ENCODE results near the gene ELOVL6.
"Not testable (repeated sequence)": the region's sequence is repeated elsewhere in the genome, so short reads cannot be mapped to it uniquely, and the experiment has no call there.

Gene ELOVL6

GRCh38 chr4:110197529-110198042 is 829 bp downstream of the ELOVL6 start:
- no peak for FAIRE-seq

GRCh38 chr4:110196871-110197528 is 1.4 kb downstream of the ELOVL6 start:
- DNase-seq (ENCODE audit: insufficient read length, low spot score) (no peak), FAIRE-seq (peak; percentile 83)

More at GRCh38 chr4:110197529-110198042, 829 bp downstream of the ELOVL6 start:
- peak; percentile 13 for DNase-seq (ENCODE audit: insufficient read length, low spot score)

GRCh38 chr4:110196206-110196870 is 2.1 kb downstream of the ELOVL6 start:
- no peak for DNase-seq (ENCODE audit: insufficient read length, low spot score)
- FAIRE-seq: peak; percentile 14

GRCh38 chr4:110195561-110196205 is 2.7 kb downstream of the ELOVL6 start:
- no peak for DNase-seq (ENCODE audit: insufficient read length, low spot score)
- FAIRE-seq: peak; percentile 80

GRCh38 chr4:110193822-110194761 is 4.3 kb downstream of the ELOVL6 start:
- FAIRE-seq: peak; percentile 97
- DNase-seq (ENCODE audit: insufficient read length, low spot score): peak; percentile 57

GRCh38 chr4:110193287-110193686 is 5.1 kb downstream of the ELOVL6 start:
- FAIRE-seq; DNase-seq (ENCODE audit: insufficient read length, low spot score): not testable (repeated sequence)

GRCh38 chr4:110190249-110190648 is 8.2 kb downstream of the ELOVL6 start:
- FAIRE-seq (no peak), DNase-seq (ENCODE audit: insufficient read length, low spot score) (no peak)

GRCh38 chr4:110188113-110188512 is 10.3 kb downstream of the ELOVL6 start:
- DNase-seq (ENCODE audit: insufficient read length, low spot score): no peak
- no peak for FAIRE-seq

- FAIRE-seq: no peak
- no peak for DNase-seq (ENCODE audit: insufficient read length, low spot score)
Observed at GRCh38 chr4:110184791-110185155, 13.6 kb downstream of the ELOVL6 start.

- peak; percentile 84 for FAIRE-seq
- no peak for DNase-seq (ENCODE audit: insufficient read length, low spot score)
Observed at GRCh38 chr4:110184140-110184790, 14.2 kb downstream of the ELOVL6 start.

- FAIRE-seq (no peak), DNase-seq (ENCODE audit: insufficient read length, low spot score) (no peak)
Observed at GRCh38 chr4:110183643-110184042, 14.8 kb downstream of the ELOVL6 start.

GRCh38 chr4:110183058-110183457 is 15.4 kb downstream of the ELOVL6 start:
- FAIRE-seq: peak; percentile 56
- DNase-seq (ENCODE audit: insufficient read length, low spot score): no peak

- no peak for FAIRE-seq
- no peak for DNase-seq (ENCODE audit: insufficient read length, low spot score)
Observed at GRCh38 chr4:110181890-110182289, 16.5 kb downstream of the ELOVL6 start.

GRCh38 chr4:110175634-110176033 is 22.8 kb downstream of the ELOVL6 start:
- DNase-seq (ENCODE audit: insufficient read length, low spot score) (no peak), FAIRE-seq (no peak)

GRCh38 chr4:110172972-110173371 is 25.4 kb downstream of the ELOVL6 start:
- FAIRE-seq: no peak
- DNase-seq (ENCODE audit: insufficient read length, low spot score): no peak

- DNase-seq (ENCODE audit: insufficient read length, low spot score): no peak
- FAIRE-seq: no peak
Observed at GRCh38 chr4:110171971-110172370, 26.4 kb downstream of the ELOVL6 start.

- no peak for FAIRE-seq
- DNase-seq (ENCODE audit: insufficient read length, low spot score): no peak
Observed at GRCh38 chr4:110170861-110171260, 27.6 kb downstream of the ELOVL6 start.

- DNase-seq (ENCODE audit: insufficient read length, low spot score): no peak
- FAIRE-seq: peak; percentile 4
Observed at GRCh38 chr4:110165382-110166286, 32.8 kb downstream of the ELOVL6 start.

- no peak for DNase-seq (ENCODE audit: insufficient read length, low spot score)
Observed at GRCh38 chr4:110164856-110165255, 33.6 kb downstream of the ELOVL6 start.

More at GRCh38 chr4:110164856-110165255, 33.6 kb downstream of the ELOVL6 start:
- FAIRE-seq: peak; percentile 31
